Stimulated activated naive CD8-positive, alpha-beta T cell treated with anti-CD3 and anti-CD28 coated beads, Interleukin-15, amount 100 ng/mL, for 72 hours (primary cell): ENCODE measurements around the gene AUTS2.

ENCODE experiments used
- ATAC-seq: fragments of 150-1000 bp; cut with Tn5 transposase; 2 replicates; pipeline ENCODE4 v1.10.0; 2021; ENCODE audit warnings: mild to moderate bottlenecking, moderate library complexity
- DNase-seq, 2 donors: peaks; one replicate each; pipeline ENCODE4 v3.0.0; 2021 to 2022
- H3K27ac Mint-ChIP-seq, 2 donors: one replicate each; pipeline ENCODE4 v1.8.0; 2022; ENCODE audit warnings: mild to moderate bottlenecking in 2 of 2, mixed read lengths in 2 of 2, moderate library complexity in 2 of 2
- H3K27me3 Mint-ChIP-seq: one replicate; pipeline ENCODE4 v1.8.0; 2022; ENCODE audit warnings: mixed read lengths
- H3K4me1 Mint-ChIP-seq: one replicate; pipeline ENCODE4 v1.8.0; 2022; ENCODE audit warnings: mild to moderate bottlenecking, mixed read lengths
- H3K4me3 Mint-ChIP-seq, 2 donors: one replicate each; pipeline ENCODE4 v1.8.0; 2022; ENCODE audit warnings: mild to moderate bottlenecking in 2 of 2, mixed read lengths in 2 of 2, moderate library complexity in 1 of 2
- H3K9me3 Mint-ChIP-seq, 2 donors: one replicate each; pipeline ENCODE4 v1.8.0; 2022; ENCODE audit warnings: mixed read lengths in 2 of 2

Gene AUTS2

GRCh38 chr7:70612811-70613210 lies 1014.5 kb downstream of the AUTS2 start:
- no peak overlapping the region for H3K27ac Mint-ChIP-seq

GRCh38 chr7:70614237-70615045 lies 1016.2 kb downstream of the AUTS2 start:
- Mint-ChIP-seq H3K4me3 (no peak overlapping the region), H3K9me3 (no peaks in the 10 kb centered on the region), H3K4me1 (no peaks in the 10 kb centered on the region), H3K27me3 (peaks cover 8% of the 10 kb centered on the region), H3K27ac (no peak overlapping the region)
- ATAC-seq (no peak), DNase-seq (no peak)

More at GRCh38 chr7:70612811-70613210, 1014.5 kb downstream of the AUTS2 start:
- Mint-ChIP-seq H3K4me1 (no peaks in the 10 kb centered on the region), H3K9me3 (no peaks in the 10 kb centered on the region), H3K4me3 (no peak overlapping the region), H3K27me3 (peaks cover 8% of the 10 kb centered on the region)
- no peak for DNase-seq
- ATAC-seq: no peak

- no peaks in the 10 kb centered on the region for H3K9me3 Mint-ChIP-seq
- DNase-seq (no peak), ATAC-seq (no peak)
- H3K4me1 Mint-ChIP-seq: no peaks in the 10 kb centered on the region
- no peak overlapping the region for H3K4me3 Mint-ChIP-seq
- H3K27ac Mint-ChIP-seq: no peak overlapping the region
- H3K27me3 Mint-ChIP-seq: peaks cover 8% of the 10 kb centered on the region
These were observed 1016.9 kb downstream of the AUTS2 start for GRCh38 chr7:70615066-70615606.

GRCh38 chr7:70616211-70616610 lies 1017.9 kb downstream of the AUTS2 start:
- ATAC-seq (no peak), DNase-seq (no peak)
- Mint-ChIP-seq H3K4me1 (no peaks in the 10 kb centered on the region), H3K9me3 (no peaks in the 10 kb centered on the region), H3K27ac (no peak overlapping the region), H3K4me3 (no peak overlapping the region), H3K27me3 (peaks cover 8% of the 10 kb centered on the region)

- Mint-ChIP-seq H3K4me3 (no peak overlapping the region), H3K27ac (no peak overlapping the region), H3K27me3 (peaks cover 8% of the 10 kb centered on the region), H3K4me1 (no peaks in the 10 kb centered on the region), H3K9me3 (no peaks in the 10 kb centered on the region)
- no peak for DNase-seq
- no peak for ATAC-seq
These were observed 1018.5 kb downstream of the AUTS2 start for GRCh38 chr7:70616821-70617220.

- H3K27me3 Mint-ChIP-seq: peaks cover 6% of the 10 kb centered on the region
- no peak for DNase-seq
- no peaks in the 10 kb centered on the region for H3K9me3 Mint-ChIP-seq
- no peaks in the 10 kb centered on the region for H3K4me1 Mint-ChIP-seq
- H3K27ac Mint-ChIP-seq: no peak overlapping the region
- no peak overlapping the region for H3K4me3 Mint-ChIP-seq
- ATAC-seq: no peak
These were observed 1019.8 kb downstream of the AUTS2 start for GRCh38 chr7:70618020-70618551.

- no peak for DNase-seq
- H3K4me1 Mint-ChIP-seq: no peaks in the 10 kb centered on the region
- ATAC-seq: no peak
- no peak overlapping the region for H3K4me3 Mint-ChIP-seq
- no peaks in the 10 kb centered on the region for H3K27me3 Mint-ChIP-seq
- H3K27ac Mint-ChIP-seq: no peak overlapping the region
- no peaks in the 10 kb centered on the region for H3K9me3 Mint-ChIP-seq
These were observed 1020.9 kb downstream of the AUTS2 start for GRCh38 chr7:70619130-70619529.

GRCh38 chr7:70619659-70620058 lies 1021.4 kb downstream of the AUTS2 start:
- Mint-ChIP-seq H3K9me3 (no peaks in the 10 kb centered on the region), H3K4me1 (no peaks in the 10 kb centered on the region), H3K27ac (no peak overlapping the region), H3K4me3 (no peak overlapping the region), H3K27me3 (no peaks in the 10 kb centered on the region)
- ATAC-seq (no peak), DNase-seq (no peak)

- DNase-seq: no peak
- Mint-ChIP-seq H3K9me3 (no peaks in the 10 kb centered on the region), H3K27me3 (no peaks in the 10 kb centered on the region), H3K27ac (no peak overlapping the region), H3K4me1 (no peaks in the 10 kb centered on the region), H3K4me3 (no peak overlapping the region)
- no peak for ATAC-seq
These were observed 1022.2 kb downstream of the AUTS2 start for GRCh38 chr7:70620333-70621055.

GRCh38 chr7:70621954-70622600 lies 1023.8 kb downstream of the AUTS2 start:
- no peak overlapping the region for H3K27ac Mint-ChIP-seq
- no peak for DNase-seq
- H3K4me3 Mint-ChIP-seq: no peak overlapping the region
- H3K27me3 Mint-ChIP-seq: no peaks in the 10 kb centered on the region
- ATAC-seq: no peak
- H3K4me1 Mint-ChIP-seq: no peaks in the 10 kb centered on the region
- H3K9me3 Mint-ChIP-seq: peaks cover 0 to 7% of the 10 kb centered on the region in 2 donors

GRCh38 chr7:70622936-70623335 lies 1024.7 kb downstream of the AUTS2 start:
- Mint-ChIP-seq H3K27ac (no peak overlapping the region), H3K4me1 (no peaks in the 10 kb centered on the region), H3K27me3 (no peaks in the 10 kb centered on the region), H3K4me3 (no peak overlapping the region), H3K9me3 (peaks cover 0 to 12% of the 10 kb centered on the region in 2 donors)
- DNase-seq: no peak
- no peak for ATAC-seq

- H3K4me1 Mint-ChIP-seq: no peaks in the 10 kb centered on the region
- DNase-seq: no peak
- peak overlapping the region in 1 of 2 donors; percentile 21 for H3K27ac Mint-ChIP-seq
- no peaks in the 10 kb centered on the region for H3K27me3 Mint-ChIP-seq
- ATAC-seq: no peak
- peaks cover 0 to 12% of the 10 kb centered on the region in 2 donors for H3K9me3 Mint-ChIP-seq
- no peak overlapping the region for H3K4me3 Mint-ChIP-seq
These were observed 1026.3 kb downstream of the AUTS2 start for GRCh38 chr7:70624500-70625103.

GRCh38 chr7:70627461-70627860 lies 1029.2 kb downstream of the AUTS2 start:
- ATAC-seq (no peak), DNase-seq (no peak)
- no peak overlapping the region for H3K4me3 Mint-ChIP-seq
- no peak overlapping the region for H3K27ac Mint-ChIP-seq
- peaks cover 0 to 12% of the 10 kb centered on the region in 2 donors for H3K9me3 Mint-ChIP-seq
- H3K4me1 Mint-ChIP-seq: no peaks in the 10 kb centered on the region
- no peaks in the 10 kb centered on the region for H3K27me3 Mint-ChIP-seq

GRCh38 chr7:70630440-70630817 lies 1032.2 kb downstream of the AUTS2 start:
- Mint-ChIP-seq H3K27me3 (no peaks in the 10 kb centered on the region), H3K4me3 (no peak overlapping the region), H3K4me1 (peaks cover 7% of the 10 kb centered on the region), H3K27ac (no peak overlapping the region), H3K9me3 (peaks cover 0 to 12% of the 10 kb centered on the region in 2 donors)
- DNase-seq: no peak
- no peak for ATAC-seq

- Mint-ChIP-seq H3K27ac (no peak overlapping the region), H3K27me3 (no peaks in the 10 kb centered on the region), H3K4me3 (no peak overlapping the region), H3K4me1 (peaks cover 8% of the 10 kb centered on the region), H3K9me3 (peaks cover 0 to 12% of the 10 kb centered on the region in 2 donors)
- ATAC-seq (no peak), DNase-seq (no peak)
These were observed 1032.7 kb downstream of the AUTS2 start for GRCh38 chr7:70630818-70631457.
